NCI-H1105 (cell line): ENCODE results near the gene GRM6.

Source experiments
- DNase-seq: peaks from one replicate; lab custom pipeline; 2025; lab: John Stamatoyannopoulos, UW

The GRM6 gene

GRCh38 chr5:178994580-178995340 is at the start of gene GRM6:
Gene GRM6, minus strand, starts transcription at chr5:178995320. Its CDS starts 376 bp downstream, at chr5:178994944.
- no peak for DNase-seq

- no peak for DNase-seq
Measured at GRCh38 chr5:179044765-179045164, 49.6 kb upstream of the GRM6 start.

- DNase-seq = no peak
Measured at GRCh38 chr5:179033004-179033580, 38.0 kb upstream of the GRM6 start.

GRCh38 chr5:179023528-179024189 is 28.5 kb upstream of the GRM6 start, which contains the start of gene ZNF879:
Gene ZNF879, plus strand, starts transcription at chr5:179023804. Its CDS starts 1,201 bp downstream, at chr5:179025005.
- peak; percentile 75 for DNase-seq

- no peak for DNase-seq
Measured at GRCh38 chr5:179008667-179009066, 13.5 kb upstream of the GRM6 start.

- DNase-seq = no peak
Measured at GRCh38 chr5:179006564-179006963, 11.4 kb upstream of the GRM6 start.

GRCh38 chr5:178998441-178998840 is 3.3 kb upstream of the GRM6 start:
- DNase-seq = no peak

GRCh38 chr5:178997191-178997590 is 2.1 kb upstream of the GRM6 start:
- no peak for DNase-seq

GRCh38 chr5:178996156-178996555 is 1.0 kb upstream of the GRM6 start:
- no peak for DNase-seq

- no peak for DNase-seq
Measured at GRCh38 chr5:178995341-178995690, 196 bp upstream of the GRM6 start.

GRCh38 chr5:178993955-178994579 is 1.1 kb downstream of the GRM6 start:
- DNase-seq = no peak

GRCh38 chr5:178993236-178993765 is 1.8 kb downstream of the GRM6 start:
- no peak for DNase-seq

GRCh38 chr5:178992291-178992895 is 2.7 kb downstream of the GRM6 start:
- no peak for DNase-seq

GRCh38 chr5:178991190-178992145 is 3.7 kb downstream of the GRM6 start:
- no peak for DNase-seq

GRCh38 chr5:178990491-178990890 is 4.6 kb downstream of the GRM6 start:
- no peak for DNase-seq

- DNase-seq = no peak
Measured at GRCh38 chr5:178989311-178989710, 5.8 kb downstream of the GRM6 start.

- DNase-seq = no peak
Measured at GRCh38 chr5:178988436-178989220, 6.5 kb downstream of the GRM6 start.

- DNase-seq = no peak
Measured at GRCh38 chr5:178986326-178986960, 8.7 kb downstream of the GRM6 start.
